HL-60 (cell line): ENCODE data around the gene IL18R1.
A peak's percentile ranks its signal among the peaks of the same experiment; 100 is the strongest.

Experiments used
- CTCF ChIP-seq: IDR thresholded peaks from one replicate; pipeline ENCODE4 v1.5.1; 2011; ENCODE audit warnings: low read length, control low read depth, inconsistent platforms; ENCODE audit not compliant: insufficient read depth
- POLR2AphosphoS5 ChIP-seq: IDR thresholded peaks from 2 replicates; pipeline ENCODE4 v1.6.1; 2012; ENCODE audit warnings: low read depth
- REST ChIP-seq: IDR thresholded peaks from 2 replicates; pipeline ENCODE4 v1.6.1; 2012; ENCODE audit warnings: low read depth; ENCODE audit not compliant: insufficient replicate concordance

- no peak for TF ChIP-seq CTCF
- TF ChIP-seq POLR2AphosphoS5: no peak
- TF ChIP-seq REST: peak; percentile 25
These were observed 78.5 kb downstream of the IL18R1 start for GRCh38 chr2:102433973-102434654.
